Right atrium auricular region (tissue), 2 donors: ENCODE measurements around the gene PTGER4. TPM values are rescaled to one million over a fixed set of nuclear protein-coding genes. Genes with fewer than 3 reads are reported as not detected.

Experiments
- DNase-seq: peaks from one replicate; pipeline ENCODE4 v3.0.0-alpha.2; 2019; ENCODE audit warnings: low spot score
- H3K27ac ChIP-seq, 2 donors: fragments of 200-600 bp; sonication (generic); 1 replicate in 1 of 2; 2 replicates in 1 of 2; pipeline ENCODE4 v1.5.1; 2016 to 2019
- H3K27me3 ChIP-seq, 2 donors: fragments of 200-600 bp; sonication (generic); one replicate each; pipeline versions ENCODE4 v1.5.1 to v1.6.0; 2017 to 2019
- H3K36me3 ChIP-seq: fragments of 200-600 bp; sonication (generic); one replicate; pipeline ENCODE4 v1.5.1; 2016
- H3K4me1 ChIP-seq, 2 donors: fragments of 200-600 bp; sonication (generic); one replicate each; pipeline versions ENCODE4 v1.5.1 to v1.6.0; 2017 to 2019
- H3K4me3 ChIP-seq, 2 donors: fragments of 200-600 bp; sonication (generic); 1 replicate in 1 of 2; 2 replicates in 1 of 2; pipeline ENCODE4 v1.5.1; 2017 to 2019; ENCODE audit warnings: mild to moderate bottlenecking in 1 of 2, moderate library complexity in 1 of 2
- H3K9me3 ChIP-seq, 2 donors: fragments of 200-600 bp; sonication (generic); one replicate each; pipeline ENCODE4 v1.5.1; 2019
- CTCF ChIP-seq, 2 donors: fragments of 200-600 bp; sonication (generic); IDR thresholded peaks; one replicate each; pipeline ENCODE4 v1.5.1; 2019; ENCODE audit warnings: antibody characterized with exemption in 2 of 2
- total RNA-seq, 2 donors: library from RNA; depleted of rRNA; stranded (reverse); fragments of >200 nt; gene quantifications; one replicate each; pipeline ENCODE4 v1.1.0, GENCODE V29; 2016

The PTGER4 gene
- total RNA-seq, 2 donors from 2014 or later = 7.3 to 22.0 TPM

DNA sequence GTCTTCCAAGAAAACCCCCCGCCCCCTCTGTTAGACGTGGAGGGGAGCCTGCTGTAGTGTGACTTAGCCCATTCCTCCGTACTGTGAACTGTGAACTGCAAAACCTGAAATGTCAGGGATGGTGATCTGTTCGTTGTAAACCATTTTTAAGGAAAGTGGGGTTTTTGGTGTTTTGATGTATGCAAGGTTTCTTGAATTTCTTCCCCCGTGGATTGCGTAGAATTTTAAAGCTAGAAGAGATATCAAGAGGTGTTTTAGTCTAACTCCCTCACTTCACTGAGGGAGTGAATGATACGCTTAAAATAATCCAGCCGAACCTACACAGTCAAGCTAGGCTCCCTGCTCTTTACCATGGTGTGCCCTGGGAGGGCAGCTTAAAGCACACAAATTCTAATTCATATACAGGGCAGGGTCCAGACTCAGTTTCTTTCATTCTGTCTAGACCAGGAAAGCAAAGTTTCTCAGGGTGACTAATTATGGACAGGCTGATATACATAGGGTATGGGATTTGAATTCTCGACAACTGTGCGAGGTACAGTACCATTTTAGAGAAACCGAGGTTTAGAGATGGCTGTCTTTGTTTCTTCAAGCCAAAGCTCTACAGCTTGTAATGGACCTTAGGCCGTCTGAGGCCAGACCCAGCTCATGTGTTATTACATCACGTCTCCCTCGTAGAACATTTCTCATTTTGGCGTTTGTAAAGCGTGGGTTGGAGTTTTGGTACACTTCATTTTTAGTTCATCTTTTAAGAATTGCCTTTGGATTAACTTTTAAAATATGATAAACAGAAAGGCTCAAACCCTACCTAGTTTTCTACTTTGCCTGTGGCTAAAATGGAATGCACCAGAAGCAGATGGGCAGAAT, 2.7 kb downstream of the PTGER4 start:
- TF ChIP-seq CTCF (IDR thresholded peaks at IDR 0.05) = no peak

GRCh38 chr5:40683305-40683704, 3.6 kb downstream of the PTGER4 start:
- TF ChIP-seq CTCF (IDR thresholded peaks at IDR 0.05) = no peak
- Histone ChIP-seq H3K27ac (peak overlapping the region; percentile 84 to 86), H3K27me3 (peaks cover 0 to 6% of the 10 kb centered on the region in 2 donors), H3K9me3 (no peaks in the 10 kb centered on the region), H3K36me3 (no peaks in the 10 kb centered on the region), H3K4me1 (peaks cover 0 to 39% of the 10 kb centered on the region in 2 donors), H3K4me3 (peak overlapping the region in 1 of 2 donors; percentile 83)
- DNase-seq = no peak

More for the DNA sequence above, 2.7 kb downstream of the PTGER4 start:
- Histone ChIP-seq H3K4me1 (peaks cover 0 to 40% of the 10 kb centered on the region in 2 donors), H3K36me3 (no peaks in the 10 kb centered on the region), H3K27ac (peak overlapping the region; percentile 84 to 86), H3K4me3 (peak overlapping the region; percentile 69 to 83), H3K27me3 (peaks cover 0 to 6% of the 10 kb centered on the region in 2 donors), H3K9me3 (no peaks in the 10 kb centered on the region)
- no peak for DNase-seq

DNA sequence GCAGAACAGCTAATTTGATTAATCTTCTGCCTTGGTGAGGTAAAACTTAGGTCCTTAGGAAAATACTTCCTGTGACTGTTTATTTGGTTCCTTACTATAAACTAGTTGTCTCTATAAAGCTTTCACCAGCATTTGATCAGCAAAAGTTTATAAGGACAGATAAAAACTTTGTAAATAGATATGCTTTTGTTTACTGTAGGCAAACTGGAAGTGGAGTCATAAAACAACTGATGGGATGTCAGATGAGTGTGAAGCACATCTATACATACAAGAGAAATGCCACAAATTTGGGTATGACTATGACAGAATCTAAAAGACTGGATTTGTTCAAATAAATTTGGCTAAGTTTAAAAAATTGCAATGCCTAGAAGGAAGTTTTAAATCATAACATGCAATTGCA, 5.5 kb downstream of the PTGER4 start:
- peaks cover 0 to 53% of the 10 kb centered on the region in 2 donors for H3K4me1 ChIP-seq
- no peaks in the 10 kb centered on the region for H3K9me3 ChIP-seq
- H3K4me3 ChIP-seq = peak overlapping the region; percentile 7 to 83
- peak overlapping the region in 1 of 2 donors; percentile 86 for H3K27ac ChIP-seq
- DNase-seq = no peak
- TF ChIP-seq CTCF (IDR thresholded peaks at IDR 0.05) = no peak
- peaks cover 0 to 6% of the 10 kb centered on the region in 2 donors for H3K27me3 ChIP-seq
- H3K36me3 ChIP-seq = no peaks in the 10 kb centered on the region

DNA sequence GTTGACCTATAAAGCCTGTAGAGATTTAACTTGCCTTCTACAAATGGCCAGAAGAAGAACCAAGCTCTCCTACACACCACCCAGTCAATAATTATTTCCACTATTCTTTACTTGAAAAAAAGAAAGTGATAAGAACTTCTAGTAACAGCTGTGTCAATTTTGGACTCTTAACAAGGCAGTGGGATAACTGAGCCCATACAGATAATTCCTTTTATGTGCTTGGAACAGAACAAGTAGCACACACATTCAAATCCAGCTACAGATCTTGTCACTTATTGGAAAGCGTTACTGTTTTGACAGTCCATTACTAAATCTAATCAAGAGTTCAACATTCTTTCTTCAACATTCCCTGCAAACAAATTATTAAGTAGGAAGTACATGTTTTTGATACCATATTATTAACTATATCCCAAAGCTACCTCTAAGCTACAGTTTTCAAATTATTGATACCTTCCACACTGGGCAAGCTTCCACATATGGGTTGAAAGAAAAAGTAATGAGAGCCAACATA, 6.3 kb downstream of the PTGER4 start:
- peaks cover 0 to 46% of the 10 kb centered on the region in 2 donors for H3K4me1 ChIP-seq

GRCh38 chr5:40687321-40687720, 7.6 kb downstream of the PTGER4 start:
- Histone ChIP-seq H3K36me3 (no peaks in the 10 kb centered on the region), H3K9me3 (no peaks in the 10 kb centered on the region), H3K4me1 (peaks cover 0 to 40% of the 10 kb centered on the region in 2 donors), H3K4me3 (no peak overlapping the region), H3K27me3 (no peaks in the 10 kb centered on the region), H3K27ac (peak overlapping the region; percentile 10 to 32)
- TF ChIP-seq CTCF (IDR thresholded peaks at IDR 0.05) = no peak
- DNase-seq = no peak

More for the DNA sequence above, 6.3 kb downstream of the PTGER4 start:
- no peak for TF ChIP-seq CTCF (IDR thresholded peaks at IDR 0.05)
- Histone ChIP-seq H3K36me3 (no peaks in the 10 kb centered on the region), H3K9me3 (no peaks in the 10 kb centered on the region), H3K27ac (peak overlapping the region; percentile 19 to 32), H3K4me3 (no peak overlapping the region), H3K27me3 (peaks cover 0 to 4% of the 10 kb centered on the region in 2 donors)
- DNase-seq = no peak
